ENCODE data around the gene TRIM36. TPM values are rescaled to one million over a fixed set of nuclear protein-coding genes. Genes with fewer than 3 reads are reported as not detected.

The TRIM36 gene
- total RNA-seq, 3 donors from 2014 or later: 20.6 to 45.7 (median 27.1) TPM

- ATAC-seq (no peak), DNase-seq (no peak)
- Histone ChIP-seq H3K9me3 (no peaks in the 10 kb centered on the region), H3K36me3 (ENCODE audit: low read depth) (no peaks in the 10 kb centered on the region), H3K4me3 (no peak overlapping the region), H3K4me1 (ENCODE audit: low read depth) (no peaks in the 10 kb centered on the region)
- intact Hi-C loops (cut with DNase I, micrococcal nuclease): no loop called here
- no peak for TF ChIP-seq CTCF (IDR thresholded peaks at IDR 0.05)
These were observed 83.2 kb downstream of the TRIM36 start for GRCh38 chr5:115086473-115086872.

DNA sequence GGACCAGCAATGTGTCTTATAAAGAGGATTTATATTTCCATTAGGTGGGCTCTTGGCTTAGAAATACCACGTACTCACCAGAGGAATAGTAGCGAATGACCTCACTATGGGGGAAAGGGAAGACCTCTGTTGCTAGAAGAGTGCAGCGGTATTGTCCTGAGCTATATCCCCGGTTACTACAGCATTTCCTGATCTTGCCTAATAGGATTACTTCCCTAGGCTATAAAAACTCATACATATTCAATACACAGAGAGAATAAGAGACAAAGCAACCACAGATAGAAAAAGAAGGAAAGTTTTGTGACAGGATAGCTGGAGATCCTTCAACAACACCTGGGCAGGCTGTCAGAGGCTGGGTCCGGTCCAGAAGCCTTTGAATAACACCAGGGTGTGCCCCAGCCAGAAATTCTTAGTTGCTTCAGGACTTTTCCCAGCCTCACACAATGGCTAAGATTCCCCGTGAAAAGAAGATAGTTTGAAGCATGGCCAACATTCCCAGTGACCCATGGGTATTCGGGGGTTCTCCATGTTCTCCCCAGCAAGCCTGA is 85.4 kb downstream of the TRIM36 start:
- ATAC-seq: no peak
- intact Hi-C loops (cut with DNase I, micrococcal nuclease): no loop called here

GRCh38 chr5:115079924-115080623 is 89.6 kb downstream of the TRIM36 start:
- H3K4me3 ChIP-seq: no peak overlapping the region
- no peaks in the 10 kb centered on the region for H3K36me3 ChIP-seq (ENCODE audit: low read depth)
- intact Hi-C loops (cut with DNase I, micrococcal nuclease): no loop called here
- no peak for DNase-seq
- H3K4me1 ChIP-seq (ENCODE audit: low read depth): no peaks in the 10 kb centered on the region
- no peak for TF ChIP-seq CTCF (IDR thresholded peaks at IDR 0.05)
- H3K9me3 ChIP-seq: no peaks in the 10 kb centered on the region
- no peak for ATAC-seq

More for the DNA sequence above, 85.4 kb downstream of the TRIM36 start:
- Histone ChIP-seq H3K36me3 (ENCODE audit: low read depth) (no peaks in the 10 kb centered on the region), H3K4me3 (no peak overlapping the region), H3K4me1 (ENCODE audit: low read depth) (no peaks in the 10 kb centered on the region), H3K9me3 (no peaks in the 10 kb centered on the region)
- DNase-seq: no peak
- TF ChIP-seq CTCF (IDR thresholded peaks at IDR 0.05): no peak

Other genes starting within 250 kb of the TRIM36 start
- 10 to 100 TPM; 62.1 to 75.8 (median 72.6) TPM for gene PGGT1B, start 93.0 kb upstream of the TRIM36 start, total RNA-seq
- gene CCDC112, start 126.7 kb upstream of the TRIM36 start, total RNA-seq: 10 to 100 TPM in 1 of 3 donors, 1 to 10 TPM in 2; 9.1 to 11.5 (median 9.2) TPM

All from mucosa of descending colon (tissue), 3 donors.